ENCODE data around the gene TMEM243.
"Not testable (repeated sequence)": the region's sequence is repeated elsewhere in the genome, so short reads cannot be mapped to it uniquely, and the experiment has no call there.

Gene TMEM243

GRCh38 chr7:87219545-87220025, at the start of gene TMEM243:
TMEM243 (minus strand) TSS chr7:87219732; CDS start chr7:87219503, 229 bp downstream.
- Histone ChIP-seq H3K27ac (peak within 1 kb of the TSS; percentile 84 to 85), H3K4me1 (peaks cover 0 to 30% (median 14%) of the 10 kb centered on the region in 4 donors), H3K4me3 (peak within 1 kb of the TSS; percentile 65 to 74), H3K36me3 (no peaks in the 10 kb centered on the region), H3K9me3 (no peaks in the 10 kb centered on the region), H3K27me3 (no peaks in the 10 kb centered on the region)
- DNase-seq: peak; percentile 77 to 88
- intact Hi-C loops (cut with DNase I; ENCODE audit: low total_unique reads): loop anchor here (5.0 to 10.0 kb wide), 2 partner anchors 37 to 55 kb away; no protein-coding TSS in a partner anchor
- TF ChIP-seq CTCF (IDR thresholded peaks at IDR 0.05): peak in 1 of 2 experiments; percentile 16

- H3K4me3 ChIP-seq: no peak overlapping the region
- intact Hi-C loops (cut with DNase I; ENCODE audit: low total_unique reads): no loop called here
- no peak for TF ChIP-seq CTCF (IDR thresholded peaks at IDR 0.05)
- no peak for DNase-seq
- no peaks in the 10 kb centered on the region for H3K36me3 ChIP-seq
- H3K4me1 ChIP-seq: no peaks in the 10 kb centered on the region
- no peaks in the 10 kb centered on the region for H3K27me3 ChIP-seq
- no peak overlapping the region for H3K27ac ChIP-seq
- H3K9me3 ChIP-seq: no peaks in the 10 kb centered on the region
Observed at GRCh38 chr7:87267239-87267900, 47.8 kb upstream of the TMEM243 start.

- no peak for DNase-seq
- Histone ChIP-seq H3K4me3 (no peak overlapping the region), H3K9me3 (no peaks in the 10 kb centered on the region), H3K36me3 (no peaks in the 10 kb centered on the region), H3K4me1 (no peaks in the 10 kb centered on the region), H3K27me3 (no peaks in the 10 kb centered on the region), H3K27ac (no peak overlapping the region)
- TF ChIP-seq CTCF (IDR thresholded peaks at IDR 0.05): no peak
- intact Hi-C loops (cut with DNase I; ENCODE audit: low total_unique reads): no loop called here
Observed at GRCh38 chr7:87263537-87263936, 44.0 kb upstream of the TMEM243 start.

GRCh38 chr7:87253589-87254087, 34.1 kb upstream of the TMEM243 start:
- Histone ChIP-seq H3K9me3 (no peaks in the 10 kb centered on the region), H3K27ac (no peak overlapping the region), H3K27me3 (no peaks in the 10 kb centered on the region), H3K4me3 (no peak overlapping the region), H3K4me1 (peaks cover 0 to 8% (median 3%) of the 10 kb centered on the region in 4 donors), H3K36me3 (no peaks in the 10 kb centered on the region)
- TF ChIP-seq CTCF (IDR thresholded peaks at IDR 0.05): no peak
- no peak for DNase-seq
- intact Hi-C loops (cut with DNase I; ENCODE audit: low total_unique reads): no loop called here

GRCh38 chr7:87245671-87246070, 26.1 kb upstream of the TMEM243 start:
- H3K4me3 ChIP-seq; H3K27me3 ChIP-seq; intact Hi-C loops (cut with DNase I; ENCODE audit: low total_unique reads); H3K36me3 ChIP-seq; H3K9me3 ChIP-seq; H3K4me1 ChIP-seq; DNase-seq; H3K27ac ChIP-seq: not testable (repeated sequence)

- not testable (repeated sequence) for H3K4me3 ChIP-seq, DNase-seq, H3K9me3 ChIP-seq, H3K27ac ChIP-seq, H3K36me3 ChIP-seq, H3K4me1 ChIP-seq, H3K27me3 ChIP-seq
- intact Hi-C loops (cut with DNase I; ENCODE audit: low total_unique reads): loop anchor here (10.0 kb wide), 1 partner anchor 184 kb away; the partner anchor contains the start of gene ELAPOR2
Observed at GRCh38 chr7:87238464-87239051, 19.0 kb upstream of the TMEM243 start.

Data from tibial artery (tissue), 4 donors.